ENCODE data around the gene POP4. TPM values are rescaled to one million over a fixed set of nuclear protein-coding genes. Genes with fewer than 3 reads are reported as not detected.
A peak's percentile ranks its signal among the peaks of the same experiment; 100 is the strongest.

POP4 gene
- total RNA-seq, 1 donor = 81.6 TPM

GRCh38 chr19:29636553-29637360, 30.7 kb downstream of the POP4 start:
- no peak for TF ChIP-seq CTCF (IDR thresholded peaks at IDR 0.05; ENCODE audit: insufficient read depth, low read depth, low read length)
- DNase-seq (ENCODE audit: low read depth) = peak; percentile 40
- no peak overlapping the region for H3K4me3 ChIP-seq (ENCODE audit: low read depth, low read length)

GRCh38 chr19:29639086-29639485, 33.0 kb downstream of the POP4 start:
- DNase-seq (ENCODE audit: low read depth) = no peak
- H3K4me3 ChIP-seq (ENCODE audit: low read depth, low read length) = no peak overlapping the region
- no peak for TF ChIP-seq CTCF (IDR thresholded peaks at IDR 0.05; ENCODE audit: insufficient read depth, low read depth, low read length)

- TF ChIP-seq CTCF (IDR thresholded peaks at IDR 0.05; ENCODE audit: insufficient read depth, low read depth, low read length) = no peak
- H3K4me3 ChIP-seq (ENCODE audit: low read depth, low read length) = no peak overlapping the region
- DNase-seq (ENCODE audit: low read depth) = no peak
Observed at GRCh38 chr19:29640231-29640630, 34.1 kb downstream of the POP4 start.

GRCh38 chr19:29641597-29641996, 35.5 kb downstream of the POP4 start:
- no peak overlapping the region for H3K4me3 ChIP-seq (ENCODE audit: low read depth, low read length)
- DNase-seq (ENCODE audit: low read depth) = no peak
- TF ChIP-seq CTCF (IDR thresholded peaks at IDR 0.05; ENCODE audit: insufficient read depth, low read depth, low read length) = no peak

GRCh38 chr19:29643361-29643935, 37.4 kb downstream of the POP4 start:
- no peak for TF ChIP-seq CTCF (IDR thresholded peaks at IDR 0.05; ENCODE audit: insufficient read depth, low read depth, low read length)

GRCh38 chr19:29644210-29644609, 38.1 kb downstream of the POP4 start:
- no peak overlapping the region for H3K4me3 ChIP-seq (ENCODE audit: low read depth, low read length)
- DNase-seq (ENCODE audit: low read depth) = no peak
- no peak for TF ChIP-seq CTCF (IDR thresholded peaks at IDR 0.05; ENCODE audit: insufficient read depth, low read depth, low read length)

More at GRCh38 chr19:29643361-29643935, 37.4 kb downstream of the POP4 start:
- no peak for DNase-seq (ENCODE audit: low read depth)
- H3K4me3 ChIP-seq (ENCODE audit: low read depth, low read length) = no peak overlapping the region
